ENCODE measurements around the gene PIK3R3. TPM values are rescaled to one million over a fixed set of nuclear protein-coding genes. Genes with fewer than 3 reads are reported as not detected.
"Not testable (repeated sequence)": the region's sequence is repeated elsewhere in the genome, so short reads cannot be mapped to it uniquely, and the experiment has no call there.

Gene PIK3R3
- total RNA-seq, 1 donor from 2014 or later = 55.8 TPM

GRCh38 chr1:46102769-46103476, 29.5 kb downstream of the PIK3R3 start:
- no peak for DNase-seq (ENCODE audit: low spot score)

- no peak for DNase-seq (ENCODE audit: low spot score)
Observed at GRCh38 chr1:46099215-46099614, 33.2 kb downstream of the PIK3R3 start.

GRCh38 chr1:46098027-46098712, 34.3 kb downstream of the PIK3R3 start:
- DNase-seq (ENCODE audit: low spot score) = no peak

- no peak for DNase-seq (ENCODE audit: low spot score)
Observed at GRCh38 chr1:46097149-46097472, 35.3 kb downstream of the PIK3R3 start.

- DNase-seq (ENCODE audit: low spot score) = no peak
Observed at GRCh38 chr1:46096269-46097148, 35.9 kb downstream of the PIK3R3 start.

- DNase-seq (ENCODE audit: low spot score) = not testable (repeated sequence)
Observed at GRCh38 chr1:46095110-46095509, 37.3 kb downstream of the PIK3R3 start.

- no peak for DNase-seq (ENCODE audit: low spot score)
Observed at GRCh38 chr1:46094471-46095005, 37.9 kb downstream of the PIK3R3 start.

- DNase-seq (ENCODE audit: low spot score) = not testable (repeated sequence)
Observed at GRCh38 chr1:46093832-46094231, 38.6 kb downstream of the PIK3R3 start.

- DNase-seq (ENCODE audit: low spot score) = no peak
Observed at GRCh38 chr1:46087891-46088290, 44.5 kb downstream of the PIK3R3 start.

GRCh38 chr1:46086576-46086975, 45.9 kb downstream of the PIK3R3 start:
- no peak for DNase-seq (ENCODE audit: low spot score)

GRCh38 chr1:46084553-46085451, 47.6 kb downstream of the PIK3R3 start:
- DNase-seq (ENCODE audit: low spot score) = no peak

- DNase-seq (ENCODE audit: low spot score) = no peak
Observed at GRCh38 chr1:46083579-46083978, 48.9 kb downstream of the PIK3R3 start.

GRCh38 chr1:46081619-46082018, 50.8 kb downstream of the PIK3R3 start:
- DNase-seq (ENCODE audit: low spot score) = no peak

GRCh38 chr1:46081206-46081605, 51.2 kb downstream of the PIK3R3 start:
- DNase-seq (ENCODE audit: low spot score) = no peak

- DNase-seq (ENCODE audit: low spot score) = no peak
Observed at GRCh38 chr1:46080257-46080656, 52.2 kb downstream of the PIK3R3 start.

GRCh38 chr1:46077644-46078043, 54.8 kb downstream of the PIK3R3 start:
- no peak for DNase-seq (ENCODE audit: low spot score)

- DNase-seq (ENCODE audit: low spot score) = no peak
Observed at GRCh38 chr1:46076343-46076742, 56.1 kb downstream of the PIK3R3 start.

- DNase-seq (ENCODE audit: low spot score) = no peak
Observed at GRCh38 chr1:46072975-46073374, 59.5 kb downstream of the PIK3R3 start.

- no peak for DNase-seq (ENCODE audit: low spot score)
Observed at GRCh38 chr1:46070164-46070814, 62.1 kb downstream of the PIK3R3 start.

- DNase-seq (ENCODE audit: low spot score) = no peak
Observed at GRCh38 chr1:46068525-46068924, 63.9 kb downstream of the PIK3R3 start.

- DNase-seq (ENCODE audit: low spot score) = no peak
Observed at GRCh38 chr1:46067652-46068051, 64.8 kb downstream of the PIK3R3 start.
